A673 (cell line): ENCODE results near the gene PDZD8. TPM values are rescaled to one million over a fixed set of nuclear protein-coding genes. Genes with fewer than 3 reads are reported as not detected.

Source experiments
- BruUV-seq: library from RNA; stranded (reverse); fragments of 400-500 nt; replicated peaks from 2 replicates; lab custom pipeline; 2021; lab: Mats Ljungman, UMichigan
- CTCF ChIA-PET: fragments of 300-600 bp; sonication (Branson Sonifier 250); formaldehyde crosslinking; loops from one replicate; lab custom pipeline; 2022; ENCODE audit warnings: antibody characterized with exemption; lab: Charles Lee
- POLR2A ChIA-PET: fragments of 300-600 bp; sonication (Branson Sonifier 250); formaldehyde crosslinking; loops from one replicate; lab custom pipeline; 2022; ENCODE audit warnings: antibody characterized with exemption; ENCODE audit not compliant: low non-redundant PET; lab: Charles Lee
- DNase-seq: peaks from one replicate; pipeline ENCODE4 v3.0.0-alpha.2; 2015; ENCODE audit warnings: low spot score
- H3K27ac ChIP-seq: fragments of 200-600 bp; sonication (generic); 2 replicates; pipeline ENCODE4 v1.5.1; 2016; ENCODE audit warnings: mixed run types, low read depth, mild to moderate bottlenecking, mixed read lengths, antibody characterized with exemption, low read length; ENCODE audit not compliant: poor library complexity, severe bottlenecking
- H3K27me3 ChIP-seq: fragments of 200-600 bp; sonication (generic); replicated peaks from 2 replicates; pipeline ENCODE4 v1.6.1; 2017; ENCODE audit warnings: mixed run types, low read depth, mild to moderate bottlenecking, mixed read lengths, antibody characterized with exemption, low read length; ENCODE audit not compliant: insufficient read depth, poor library complexity
- H3K36me3 ChIP-seq: fragments of 200-600 bp; sonication (generic); 2 replicates; pipeline ENCODE4 v1.6.1; 2016; ENCODE audit warnings: mixed run types, mild to moderate bottlenecking, mixed read lengths, antibody characterized with exemption, low read length; ENCODE audit not compliant: insufficient read depth, poor library complexity, severe bottlenecking
- H3K4me1 ChIP-seq: fragments of 200-600 bp; sonication (generic); 2 replicates; pipeline ENCODE4 v1.6.1; 2017; ENCODE audit warnings: mixed run types, mild to moderate bottlenecking, mixed read lengths, antibody characterized with exemption, low read length; ENCODE audit not compliant: insufficient read depth, poor library complexity, severe bottlenecking
- H3K4me3 ChIP-seq: fragments of 200-600 bp; sonication (generic); 2 replicates; pipeline ENCODE4 v1.5.1; 2016; ENCODE audit warnings: low read depth, mixed run types, mild to moderate bottlenecking, mixed read lengths, low read length; ENCODE audit not compliant: poor library complexity, severe bottlenecking
- H3K9me3 ChIP-seq: fragments of 200-600 bp; sonication (generic); 2 replicates; pipeline ENCODE4 v1.6.1; 2016; ENCODE audit warnings: mixed run types, low read depth, mild to moderate bottlenecking, mixed read lengths, antibody characterized with exemption, low read length; ENCODE audit not compliant: poor library complexity, severe bottlenecking
- CTCF ChIP-seq: fragments of 300-800, 200-600 bp; sonication (generic); conservative IDR thresholded peaks from 2 replicates; pipeline ENCODE4 v1.5.1; 2017; ENCODE audit warnings: low read depth, mild to moderate bottlenecking, antibody characterized with exemption, low read length, moderate library complexity, mixed read lengths
- EZH2 ChIP-seq: fragments of 200-600 bp; sonication (generic); IDR thresholded peaks from 2 replicates; pipeline ENCODE4 v1.6.1; 2017; ENCODE audit warnings: borderline replicate concordance, low read depth, mild to moderate bottlenecking, mixed read lengths, antibody characterized with exemption, low read length; ENCODE audit not compliant: poor library complexity, severe bottlenecking
- intact Hi-C: fragments of 100-400 bp; cut with micrococcal nuclease; formaldehyde crosslinking; loops from one replicate; pipeline ENCODE4 v1.10.0; 2022; ENCODE audit not compliant: unreplicated experiment
- total RNA-seq: library from RNA; stranded (reverse); gene quantifications from 2 replicates; pipeline ENCODE4 v1.2.3, GENCODE V29; 2021

The PDZD8 gene
- total RNA-seq, 1 experiment from 2014 or later = 29.5 TPM

GRCh38 chr10:117248750-117249465 is 126.3 kb downstream of the PDZD8 start:
- no peak overlapping the region for H3K27ac ChIP-seq
- no peaks in the 10 kb centered on the region for H3K9me3 ChIP-seq
- no peak overlapping the region for H3K4me3 ChIP-seq
- H3K36me3 ChIP-seq = no peaks in the 10 kb centered on the region
- ChIA-PET CTCF (interaction anchor here (0.6 to 0.8 kb wide), 2 partner anchors 33 to 574 kb away, joined by 3 read pairs; no protein-coding TSS in a partner anchor), POLR2A (no interaction called here)
- intact Hi-C loops = no loop called here
- DNase-seq = no peak
- no peaks in the 10 kb centered on the region for H3K4me1 ChIP-seq
- no TSS peak for BruUV-seq
- TF ChIP-seq CTCF = no peak
- TF ChIP-seq EZH2 = no peak
- peaks cover 57% of the 10 kb centered on the region for H3K27me3 ChIP-seq

- Histone ChIP-seq H3K4me3 (no peak overlapping the region), H3K27ac (no peak overlapping the region), H3K36me3 (no peaks in the 10 kb centered on the region), H3K27me3 (peaks cover 74% of the 10 kb centered on the region), H3K9me3 (no peaks in the 10 kb centered on the region), H3K4me1 (no peaks in the 10 kb centered on the region)
- POLR2A ChIA-PET = no interaction called here
- BruUV-seq = no TSS peak
- TF ChIP-seq CTCF = no peak
- no peak for TF ChIP-seq EZH2
- no peak for DNase-seq
- intact Hi-C loops = no loop called here
- CTCF ChIA-PET = interaction anchor here (1.0 kb wide), 1 partner anchor 73 kb away, joined by 3 read pairs; no protein-coding TSS in a partner anchor
Measured at GRCh38 chr10:117246997-117247671, 128.1 kb downstream of the PDZD8 start.

GRCh38 chr10:117242463-117242832 is 132.8 kb downstream of the PDZD8 start:
- ChIA-PET POLR2A (no interaction called here), CTCF (interaction anchor here (0.9 to 1.0 kb wide), 2 partner anchors 24 to 26 kb away, joined by 3 to 4 read pairs; no protein-coding TSS in a partner anchor)
- intact Hi-C loops = no loop called here
- TF ChIP-seq EZH2 (peak; percentile 8), CTCF (no peak)
- H3K9me3 ChIP-seq = no peaks in the 10 kb centered on the region
- H3K27me3 ChIP-seq = peaks cover 92% of the 10 kb centered on the region
- no peak for DNase-seq
- H3K4me1 ChIP-seq = no peaks in the 10 kb centered on the region
- no peak overlapping the region for H3K27ac ChIP-seq
- no peaks in the 10 kb centered on the region for H3K36me3 ChIP-seq
- no TSS peak for BruUV-seq
- no peak overlapping the region for H3K4me3 ChIP-seq
